Muscle of leg (tissue), 11 donors: Measurements from ENCODE around the gene CFDP1. TPM values are rescaled to one million over a fixed set of nuclear protein-coding genes. Genes with fewer than 3 reads are reported as not detected.

Experiments
- DNase-seq: peaks from one replicate; pipeline ENCODE4 v3.0.0; 2013
- H3K27ac ChIP-seq: one replicate; pipeline ENCODE4 v1.5.1; 2013; ENCODE audit warnings: mild to moderate bottlenecking, low read length, control low read depth
- H3K27me3 ChIP-seq: one replicate; pipeline ENCODE4 v1.6.1; 2013; ENCODE audit warnings: low read length; ENCODE audit not compliant: control insufficient read depth, insufficient read depth
- H3K36me3 ChIP-seq: one replicate; pipeline ENCODE4 v1.6.1; 2013; ENCODE audit warnings: low read length; ENCODE audit not compliant: control insufficient read depth, insufficient read depth
- H3K4me1 ChIP-seq: one replicate; pipeline ENCODE4 v1.6.1; 2013; ENCODE audit warnings: low read length; ENCODE audit not compliant: control insufficient read depth, insufficient read depth
- H3K4me3 ChIP-seq: one replicate; pipeline ENCODE4 v1.5.1; 2013; ENCODE audit warnings: low read length, control low read depth
- H3K9me3 ChIP-seq: replicated peaks from 2 replicates; pipeline ENCODE4 v1.6.1; 2013; ENCODE audit warnings: low read depth, low read length; ENCODE audit not compliant: control insufficient read depth
- WGBS: methylation state at CpG from one replicate; pipeline ENCODE4 v1.1.5; 2013; ENCODE audit warnings: missing lambda C conversion rate; ENCODE audit not compliant: insufficient coverage; 5-methylcytosine and 5-hydroxymethylcytosine counted together
- polyA plus RNA-seq, 8 donors: library from polyadenylated mRNA; unstranded; fragments of 120-200 nt; gene quantifications; one replicate each; pipeline versions ENCODE4 v1.2.1 to v1.2.3, GENCODE V29; 2013; ENCODE audit warnings: inconsistent platforms in 1 of 8, low replicate concordance in 1 of 8; ENCODE audit not compliant: insufficient read length in 8 of 8, insufficient read depth in 1 of 8
- total RNA-seq: library from RNA; stranded (reverse); fragments of 120-200 nt; gene quantifications from one replicate; pipeline ENCODE4 v1.2.4, GENCODE V29; 2013

The CFDP1 gene
- total and polyA plus RNA-seq, 9 donors, result 82.5 to 132 (median 89.5) TPM

DNA sequence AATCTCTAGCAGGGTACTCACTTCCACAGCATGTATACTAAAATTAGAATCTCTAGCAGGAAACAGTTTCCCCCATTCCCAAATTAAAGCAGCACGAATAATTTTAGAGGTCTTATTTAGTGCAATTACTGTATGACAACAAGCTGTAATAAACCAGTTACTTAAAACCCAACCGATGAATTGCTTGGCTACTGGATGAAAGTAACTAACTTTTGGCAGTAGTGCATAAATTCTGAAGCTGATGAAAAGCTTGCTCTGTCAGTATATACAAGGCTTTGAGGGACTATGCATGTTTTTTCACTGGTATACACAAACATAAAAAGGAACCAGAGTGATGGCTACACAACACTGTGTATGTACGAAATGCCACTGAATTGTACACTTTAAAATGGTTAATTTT lies 89.4 kb downstream of the CFDP1 start:
- Histone ChIP-seq H3K4me1 (peaks cover 30% of the 10 kb centered on the region), H3K27ac (peak overlapping the region; percentile 86), H3K9me3 (no peaks in the 10 kb centered on the region), H3K27me3 (no peaks in the 10 kb centered on the region), H3K36me3 (peaks cover 6% of the 10 kb centered on the region), H3K4me3 (no peak overlapping the region)
- no peak for DNase-seq
- WGBS, result no CpG with 5 or more reads among the region's 3 CpGs

GRCh38 chr16:75343286-75343685 lies 90.0 kb downstream of the CFDP1 start:
- H3K27ac ChIP-seq, result peak overlapping the region; percentile 86
- no peaks in the 10 kb centered on the region for H3K27me3 ChIP-seq
- DNase-seq, result peak; percentile 86

DNA sequence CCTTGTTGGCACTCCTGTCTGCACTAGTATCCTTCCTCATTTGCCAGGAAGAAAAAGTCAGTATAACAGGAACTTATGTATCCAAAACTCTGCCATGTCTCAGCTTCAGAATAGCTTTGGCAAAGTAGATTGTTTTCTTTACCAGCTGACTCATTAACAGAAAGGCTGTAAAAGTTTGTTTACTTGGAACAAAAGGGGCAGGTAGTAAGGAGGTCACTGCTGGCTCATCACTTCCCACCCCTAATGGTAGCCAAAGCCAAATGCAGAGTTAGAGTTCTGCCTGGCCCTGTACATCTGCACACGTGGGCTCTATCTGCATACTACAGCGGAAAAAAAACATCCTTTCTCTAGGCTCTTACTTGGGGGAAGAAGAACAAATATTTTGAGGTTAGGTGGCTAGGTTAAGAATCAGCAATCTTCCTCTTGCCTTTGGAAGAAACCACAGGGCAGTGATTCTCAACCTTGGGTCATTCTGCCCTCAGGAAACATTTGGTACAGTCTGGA lies 90.9 kb downstream of the CFDP1 start:
- Histone ChIP-seq H3K27me3 (no peaks in the 10 kb centered on the region), H3K4me1 (peaks cover 30% of the 10 kb centered on the region), H3K4me3 (no peak overlapping the region), H3K36me3 (peaks cover 6% of the 10 kb centered on the region), H3K27ac (peak overlapping the region; percentile 86), H3K9me3 (no peaks in the 10 kb centered on the region)
- WGBS, result no CpG with 5 or more reads among the region's 2 CpGs
- DNase-seq, result peak; percentile 46

More at GRCh38 chr16:75343286-75343685, 90.0 kb downstream of the CFDP1 start:
- H3K9me3 ChIP-seq, result no peaks in the 10 kb centered on the region
- peaks cover 6% of the 10 kb centered on the region for H3K36me3 ChIP-seq
- peaks cover 30% of the 10 kb centered on the region for H3K4me1 ChIP-seq
- H3K4me3 ChIP-seq, result no peak overlapping the region
- 50% methylated on average over 1 of the region's 2 CpGs for WGBS

GRCh38 chr16:75341564-75342307 lies 91.6 kb downstream of the CFDP1 start:
- H3K4me3 ChIP-seq, result no peak overlapping the region
- H3K27me3 ChIP-seq, result no peaks in the 10 kb centered on the region
- peak; percentile 67 for DNase-seq
- 37% methylated on average over 3 of the region's 4 CpGs for WGBS
- H3K4me1 ChIP-seq, result peaks cover 30% of the 10 kb centered on the region
- no peaks in the 10 kb centered on the region for H3K9me3 ChIP-seq
- peak overlapping the region; percentile 86 for H3K27ac ChIP-seq
- peaks cover 6% of the 10 kb centered on the region for H3K36me3 ChIP-seq

- Histone ChIP-seq H3K27ac (peak overlapping the region; percentile 86), H3K9me3 (no peaks in the 10 kb centered on the region), H3K36me3 (peaks cover 6% of the 10 kb centered on the region), H3K4me1 (peaks cover 30% of the 10 kb centered on the region), H3K4me3 (no peak overlapping the region), H3K27me3 (no peaks in the 10 kb centered on the region)
- peak; percentile 55 for DNase-seq
- no CpG with 5 or more reads among the region's 2 CpGs for WGBS
Measured at GRCh38 chr16:75340741-75341491, 92.4 kb downstream of the CFDP1 start.

- Histone ChIP-seq H3K27me3 (no peaks in the 10 kb centered on the region), H3K36me3 (peaks cover 3% of the 10 kb centered on the region), H3K27ac (no peak overlapping the region), H3K4me3 (no peak overlapping the region), H3K4me1 (peaks cover 23% of the 10 kb centered on the region), H3K9me3 (no peaks in the 10 kb centered on the region)
- 80% methylated on average over 1 of the region's 6 CpGs for WGBS
- no peak for DNase-seq
Measured at GRCh38 chr16:75337430-75337829, 95.9 kb downstream of the CFDP1 start.

- no peaks in the 10 kb centered on the region for H3K9me3 ChIP-seq
- no peak overlapping the region for H3K4me3 ChIP-seq
- no peaks in the 10 kb centered on the region for H3K27me3 ChIP-seq
- H3K36me3 ChIP-seq, result peaks cover 3% of the 10 kb centered on the region
- no peak overlapping the region for H3K27ac ChIP-seq
- WGBS, result no CpG with 5 or more reads among the region's 2 CpGs
- DNase-seq, result no peak
- H3K4me1 ChIP-seq, result peaks cover 14% of the 10 kb centered on the region
Measured at GRCh38 chr16:75336521-75336920, 96.8 kb downstream of the CFDP1 start.

- Histone ChIP-seq H3K9me3 (no peaks in the 10 kb centered on the region), H3K4me3 (no peak overlapping the region), H3K4me1 (peaks cover 4% of the 10 kb centered on the region), H3K27ac (no peak overlapping the region), H3K27me3 (no peaks in the 10 kb centered on the region), H3K36me3 (no peaks in the 10 kb centered on the region)
- WGBS, result no CpG with 5 or more reads among the region's 2 CpGs
- no peak for DNase-seq
Measured at GRCh38 chr16:75333721-75334163, 99.6 kb downstream of the CFDP1 start.

- H3K27me3 ChIP-seq, result no peaks in the 10 kb centered on the region
- 17% methylated on average over 1 of the region's 4 CpGs for WGBS
- H3K9me3 ChIP-seq, result no peaks in the 10 kb centered on the region
- H3K4me1 ChIP-seq, result peaks cover 4% of the 10 kb centered on the region
- H3K36me3 ChIP-seq, result peaks cover 2% of the 10 kb centered on the region
- H3K27ac ChIP-seq, result no peak overlapping the region
- no peak overlapping the region for H3K4me3 ChIP-seq
- no peak for DNase-seq
Measured at GRCh38 chr16:75329943-75330342, 103.4 kb downstream of the CFDP1 start.

DNA sequence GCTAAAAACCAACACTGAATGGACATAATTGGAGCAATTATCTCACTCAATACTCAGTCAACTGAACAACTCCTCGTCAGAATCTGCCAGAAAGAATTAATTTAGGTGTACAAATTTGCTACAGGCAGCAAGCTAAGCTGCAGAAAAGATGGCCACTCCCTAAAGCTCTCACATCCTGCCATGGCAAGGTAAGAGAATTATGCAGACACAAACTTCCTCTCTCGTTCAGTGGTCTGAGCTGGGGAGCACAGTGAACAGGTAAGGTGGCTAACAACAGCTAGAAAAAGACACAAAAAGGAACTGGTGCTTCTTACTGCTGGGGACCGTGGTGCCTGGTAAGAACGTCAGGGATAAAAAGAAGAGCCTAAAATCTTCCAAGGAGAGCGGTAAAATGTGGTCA lies 107.0 kb downstream of the CFDP1 start:
- WGBS, result 92% methylated on average over 3 of the region's 5 CpGs
- no peak overlapping the region for H3K27ac ChIP-seq

More for the DNA sequence above, 107.0 kb downstream of the CFDP1 start:
- H3K9me3 ChIP-seq, result no peaks in the 10 kb centered on the region
- H3K27me3 ChIP-seq, result no peaks in the 10 kb centered on the region
- H3K4me1 ChIP-seq, result no peaks in the 10 kb centered on the region
- DNase-seq, result no peak
- H3K36me3 ChIP-seq, result peaks cover 2% of the 10 kb centered on the region
- no peak overlapping the region for H3K4me3 ChIP-seq
